ENCODE results near the gene CERK.

CERK gene

GRCh38 chr22:46766611-46767010 is 28.6 kb upstream of the CERK start:
- no peak for DNase-seq (ENCODE audit: low read depth in 3 of 3, low spot score in 1 of 3)

DNA sequence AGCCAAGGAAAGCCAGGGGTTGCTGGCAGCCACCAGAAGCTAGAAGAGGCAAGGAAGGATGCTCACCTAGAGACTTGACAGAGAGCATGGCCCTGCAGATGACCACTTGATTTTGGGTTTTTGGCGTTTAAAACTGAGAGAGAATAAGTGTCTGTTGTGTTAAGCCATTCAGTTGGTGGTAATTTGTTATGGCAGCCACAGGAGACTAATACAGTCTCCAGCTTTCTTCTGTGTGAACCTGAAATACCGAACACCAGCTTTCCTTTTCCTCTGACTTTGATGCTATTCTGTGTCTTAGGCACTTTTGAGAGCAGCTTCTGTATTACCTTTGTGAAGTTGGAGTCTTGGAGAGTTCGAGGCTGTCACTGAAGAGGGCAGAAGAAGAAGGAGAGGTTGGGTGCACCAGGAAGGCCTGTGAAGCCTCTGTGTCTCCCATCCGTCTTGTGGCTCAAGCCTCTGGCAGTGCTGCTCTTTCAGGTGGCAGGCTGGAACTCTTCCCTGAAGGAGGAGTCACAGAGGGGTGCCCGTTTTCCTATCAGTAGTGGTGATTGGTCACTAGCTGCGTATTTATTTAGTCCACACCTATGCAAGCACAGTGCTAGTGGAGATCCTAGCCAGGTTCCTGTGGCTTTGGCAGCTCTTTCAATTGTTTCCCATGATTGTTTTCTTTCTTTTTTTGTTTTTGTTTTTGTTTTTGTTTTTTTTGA is 26.9 kb upstream of the CERK start:
- DNase-seq (ENCODE audit: low read depth in 3 of 3, low spot score in 1 of 3): no peak

- DNase-seq (ENCODE audit: low read depth in 3 of 3, low spot score in 1 of 3): no peak
Observed at GRCh38 chr22:46764140-46764680, 26.2 kb upstream of the CERK start.

DNA sequence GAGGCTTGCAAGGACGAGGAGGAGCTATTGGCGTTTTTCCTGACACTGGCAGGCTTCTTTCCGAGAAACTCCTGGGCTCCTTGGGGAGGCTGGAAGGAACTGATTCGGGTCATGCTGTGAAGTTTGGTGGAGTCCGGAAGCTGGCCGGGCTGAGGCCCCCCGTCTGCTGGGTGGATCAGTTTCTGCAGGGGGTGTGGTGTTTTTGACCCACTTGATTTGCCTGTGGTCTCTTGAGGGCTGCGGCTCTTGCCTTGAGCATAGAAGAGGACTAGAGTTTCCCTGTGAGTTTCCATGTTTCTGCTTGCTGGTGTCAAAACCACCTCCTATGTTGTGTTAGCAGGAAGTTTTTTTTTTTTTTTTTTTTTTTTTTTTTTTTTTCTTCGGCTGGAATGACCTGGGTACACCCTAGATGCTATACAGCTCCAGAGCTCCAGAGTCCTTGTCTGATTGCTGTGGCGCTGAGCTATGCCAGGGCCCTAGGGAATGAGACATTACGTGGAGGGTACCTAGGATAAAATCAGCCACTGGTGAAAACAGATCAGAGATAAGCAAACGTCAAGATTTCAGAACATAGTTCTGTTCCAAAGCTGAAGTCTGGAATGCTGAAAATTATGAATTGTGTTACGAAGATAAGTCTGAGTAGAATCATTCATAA is 25.1 kb upstream of the CERK start:
- no peak for DNase-seq (ENCODE audit: low read depth in 3 of 3, low spot score in 1 of 3)

GRCh38 chr22:46762238-46763050 is 24.4 kb upstream of the CERK start, which contains the start of gene TBC1D22A:
TSS of gene TBC1D22A (plus strand) at chr22:46762650. CDS start at chr22:46762787, 137 bp downstream.
- peak; percentile 79 to 94 (median 87) for DNase-seq (ENCODE audit: low read depth in 3 of 3, low spot score in 1 of 3)

DNA sequence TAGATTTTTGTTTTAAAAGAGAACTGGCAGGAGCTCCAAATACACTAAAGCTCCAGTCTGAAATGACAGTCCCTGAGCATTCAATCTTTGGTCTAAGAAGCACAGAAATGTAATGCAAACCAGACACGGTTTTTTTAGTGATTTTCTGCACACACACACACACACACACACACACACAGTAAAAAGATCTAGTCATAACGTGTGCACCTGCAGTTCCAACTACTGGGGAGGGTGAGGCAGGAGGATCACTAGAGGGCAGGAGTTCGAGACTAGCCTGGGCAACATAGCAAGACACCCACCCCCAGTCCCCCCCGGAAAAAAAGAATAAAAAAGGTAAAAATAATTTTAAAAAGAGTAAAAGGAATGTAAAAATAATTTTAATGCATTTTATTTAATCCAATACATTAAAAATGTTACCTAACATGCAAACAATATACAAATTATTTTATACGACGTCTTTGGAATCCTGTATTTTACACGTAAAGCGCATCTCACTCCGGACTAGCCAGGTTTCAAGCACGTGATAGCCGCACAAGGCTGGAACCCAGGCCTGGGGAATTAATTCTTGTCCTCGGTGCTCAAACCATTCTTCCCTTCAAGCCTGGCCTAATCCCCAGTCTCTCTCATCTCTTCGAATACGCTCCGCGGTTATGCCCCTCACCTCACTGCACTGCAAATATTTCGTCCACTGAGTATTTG is 23.6 kb upstream of the CERK start:
- no peak for DNase-seq (ENCODE audit: low read depth in 3 of 3, low spot score in 1 of 3)

DNA sequence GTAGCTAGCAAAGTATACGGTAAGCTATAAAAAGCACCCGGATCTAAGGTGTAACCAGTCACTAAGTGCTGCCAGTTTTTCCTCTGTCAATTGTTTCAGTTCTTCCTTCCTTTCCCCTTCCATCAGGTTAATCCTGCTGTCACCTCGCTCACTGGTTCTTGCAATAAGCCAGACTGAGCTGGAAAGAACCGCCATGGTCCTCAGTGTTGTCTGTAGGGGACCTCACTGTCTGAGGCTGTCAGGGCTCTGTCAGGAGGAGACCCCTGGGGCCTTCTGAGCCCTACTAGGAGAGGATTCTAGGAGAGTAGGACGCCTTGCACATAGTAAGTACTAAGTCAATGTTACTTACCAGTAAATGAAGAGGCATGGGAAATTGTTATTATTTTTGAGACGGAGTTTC is 23.0 kb upstream of the CERK start:
- no peak for DNase-seq (ENCODE audit: low read depth in 3 of 3, low spot score in 1 of 3)

GRCh38 chr22:46758867-46759290 is 20.8 kb upstream of the CERK start:
- DNase-seq (ENCODE audit: low read depth in 3 of 3, low spot score in 1 of 3): no peak

DNA sequence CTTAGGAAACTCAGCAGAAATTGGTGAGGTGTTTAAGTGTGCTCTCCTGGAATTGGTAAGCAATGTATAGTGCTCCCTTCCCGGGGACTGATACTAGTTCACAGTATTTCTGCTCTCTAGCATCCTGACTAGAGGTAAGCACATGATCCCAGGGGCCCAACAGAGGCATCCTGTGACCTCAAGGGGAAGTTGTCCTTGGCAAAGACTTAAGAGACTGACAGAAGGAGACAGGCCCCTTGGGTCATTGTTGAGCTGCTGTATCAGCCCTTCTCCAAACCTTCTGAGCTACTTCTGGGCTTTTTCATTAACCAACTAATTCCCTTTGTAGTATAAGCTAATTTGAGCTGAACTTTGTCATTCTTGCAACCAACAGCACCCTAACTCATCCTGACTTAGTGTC is 20.1 kb upstream of the CERK start:
- DNase-seq (ENCODE audit: low read depth in 3 of 3, low spot score in 1 of 3): no peak

- DNase-seq (ENCODE audit: low read depth in 3 of 3, low spot score in 1 of 3): no peak
Observed at GRCh38 chr22:46757104-46757503, 19.1 kb upstream of the CERK start.

DNA sequence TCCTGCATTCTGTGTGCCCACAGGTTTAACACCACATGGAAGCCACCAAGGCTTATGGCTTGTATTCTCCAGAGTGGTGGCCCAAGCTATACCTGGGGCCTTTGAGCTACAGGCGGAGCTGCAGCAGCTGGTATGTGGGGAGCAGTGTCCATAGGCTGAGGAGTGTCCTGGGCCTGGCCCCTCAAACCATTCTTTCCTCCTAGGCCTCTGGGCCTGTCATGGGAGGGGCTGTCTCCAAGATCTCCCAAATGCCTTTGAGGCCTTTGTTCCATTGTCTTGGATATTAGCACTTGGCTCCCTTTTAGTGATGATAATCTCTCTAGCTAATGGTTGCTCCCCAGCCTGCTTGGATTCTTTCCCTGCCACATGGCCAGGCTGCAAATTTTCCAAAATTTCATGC is 18.0 kb upstream of the CERK start:
- DNase-seq (ENCODE audit: low read depth in 3 of 3, low spot score in 1 of 3): no peak

DNA sequence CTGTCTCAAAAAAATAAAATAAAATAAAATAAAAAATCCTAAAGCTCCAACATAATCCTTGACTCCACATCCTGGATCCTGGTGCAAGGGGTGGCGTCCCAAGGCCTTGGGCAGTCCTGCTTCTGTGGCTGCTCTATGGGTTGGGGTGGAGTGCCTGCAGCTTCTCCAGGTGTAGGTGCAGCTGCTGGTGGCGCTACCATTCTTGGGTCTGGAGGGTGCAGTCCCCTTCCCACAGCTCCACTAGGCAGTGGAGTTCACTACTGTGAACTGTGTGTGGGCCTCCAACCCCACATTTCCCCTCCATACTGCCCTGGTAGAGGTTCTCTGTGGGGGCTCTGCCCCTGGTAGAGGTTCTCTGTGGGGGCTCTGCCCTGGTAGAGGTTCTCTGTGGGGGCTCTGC is 17.5 kb upstream of the CERK start:
- DNase-seq (ENCODE audit: low read depth in 3 of 3, low spot score in 1 of 3): no peak

DNA sequence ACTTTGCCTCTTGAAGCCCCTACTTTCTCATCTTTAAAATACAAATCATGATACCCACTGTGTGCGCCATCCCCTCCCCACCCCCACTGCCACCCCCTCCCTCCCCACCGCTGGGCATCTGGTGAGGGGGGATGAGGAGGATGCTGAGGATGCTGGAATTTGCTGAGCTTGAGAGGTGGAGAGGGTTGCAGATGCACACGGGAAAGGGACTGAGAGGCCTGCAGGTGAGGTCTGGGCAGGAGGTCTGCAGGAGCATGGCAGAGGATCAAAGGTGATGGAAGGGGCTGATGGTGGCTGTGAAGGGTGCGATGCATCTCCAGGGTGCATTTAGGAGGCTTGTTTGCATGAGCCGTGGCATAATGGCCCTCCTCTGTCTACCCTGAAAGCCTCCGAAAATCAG is 16.8 kb upstream of the CERK start:
- DNase-seq (ENCODE audit: low read depth in 3 of 3, low spot score in 1 of 3): no peak

DNA sequence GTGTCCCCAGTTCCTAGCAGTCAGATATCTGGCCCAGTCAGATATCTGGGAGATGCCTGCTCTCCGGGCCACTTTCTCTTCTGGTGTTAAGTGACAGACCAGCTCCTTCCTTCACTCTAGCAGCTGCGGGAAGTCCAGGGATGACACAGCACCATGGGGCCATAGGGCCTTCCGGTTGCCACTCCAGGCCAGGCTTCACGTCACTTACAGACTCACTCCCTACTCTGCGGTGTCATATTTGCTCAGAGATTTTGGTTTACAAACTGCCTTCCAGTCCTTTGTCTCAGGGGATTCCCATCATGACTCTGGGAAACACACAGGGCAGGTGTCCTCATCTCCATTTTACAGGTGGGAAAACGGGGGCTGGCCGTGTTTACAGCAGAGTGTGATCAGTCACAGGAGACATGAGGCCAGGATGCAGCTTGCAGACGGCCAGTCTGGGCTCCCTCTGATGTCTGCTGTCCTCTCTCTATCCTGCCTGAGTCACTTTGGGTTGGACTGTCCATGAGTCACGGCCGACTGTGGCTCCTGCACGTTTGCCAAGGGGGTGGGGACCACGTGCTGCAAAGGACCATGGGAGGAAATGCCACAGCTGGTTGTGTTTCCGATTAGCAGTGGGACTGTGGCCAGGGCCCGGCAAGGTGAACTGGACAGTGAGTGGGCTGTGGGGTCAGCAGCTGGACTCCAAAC is 16.2 kb upstream of the CERK start:
- DNase-seq (ENCODE audit: low read depth in 3 of 3, low spot score in 1 of 3): no peak

GRCh38 chr22:46753761-46754109 is 15.7 kb upstream of the CERK start:
- no peak for DNase-seq (ENCODE audit: low read depth in 3 of 3, low spot score in 1 of 3)

DNA sequence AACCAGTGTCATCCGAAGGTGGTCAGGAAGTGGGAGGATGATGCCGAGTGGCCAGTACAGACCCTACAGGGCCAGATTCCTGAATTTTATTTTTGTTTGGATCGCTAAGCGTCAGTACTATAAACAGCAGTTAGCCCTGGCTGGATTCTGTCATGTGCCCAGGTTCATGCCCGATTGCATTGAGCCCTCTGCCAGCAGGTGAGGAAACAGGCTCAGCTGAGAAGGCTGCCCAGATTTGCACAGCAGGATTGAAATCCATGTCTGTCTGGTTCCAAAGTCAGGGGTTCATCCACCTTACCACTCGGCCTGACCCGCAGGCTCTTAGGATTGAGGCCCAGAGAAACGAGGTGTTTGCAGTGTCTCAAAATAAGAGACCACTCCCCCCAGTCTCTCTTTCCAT is 15.3 kb upstream of the CERK start:
- no peak for DNase-seq (ENCODE audit: low read depth in 3 of 3, low spot score in 1 of 3)

GRCh38 chr22:46752988-46753310 is 14.9 kb upstream of the CERK start:
- no peak for DNase-seq (ENCODE audit: low read depth in 3 of 3, low spot score in 1 of 3)

DNA sequence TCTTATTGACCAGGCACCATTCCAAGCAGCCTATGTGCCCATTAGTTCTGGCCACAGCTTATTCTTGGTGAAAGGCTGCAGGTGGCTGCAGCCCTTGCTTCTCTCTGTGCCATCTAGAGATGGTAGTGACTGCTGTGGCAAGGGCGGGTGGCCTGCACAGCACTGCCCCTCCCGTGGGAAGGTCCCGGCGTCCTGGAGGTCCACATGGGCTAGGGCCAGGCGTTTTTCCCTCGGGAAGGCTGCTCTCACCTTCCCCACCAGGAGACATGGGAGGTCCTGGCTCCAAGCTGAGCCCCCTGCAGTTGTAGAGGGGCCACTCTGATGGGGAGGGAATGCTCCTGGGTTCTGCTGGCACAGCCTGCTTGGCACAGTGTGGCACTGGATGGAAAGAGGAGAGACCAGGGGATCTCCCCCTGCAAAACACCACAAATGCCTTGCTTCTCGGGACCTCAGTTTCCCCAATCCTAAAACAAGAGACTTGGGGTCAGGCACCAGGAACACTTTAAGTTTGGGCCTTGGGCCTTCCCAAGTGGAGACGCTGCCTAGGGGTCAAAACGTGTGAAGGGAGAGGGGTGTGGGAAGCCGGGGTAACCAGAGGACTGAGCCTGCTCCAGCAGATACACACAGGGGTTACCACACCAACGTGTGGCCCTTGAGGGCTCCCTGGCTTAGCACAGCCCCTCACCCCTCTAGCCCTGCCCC is 14.4 kb upstream of the CERK start:
- no peak for DNase-seq (ENCODE audit: low read depth in 3 of 3, low spot score in 1 of 3)

DNA sequence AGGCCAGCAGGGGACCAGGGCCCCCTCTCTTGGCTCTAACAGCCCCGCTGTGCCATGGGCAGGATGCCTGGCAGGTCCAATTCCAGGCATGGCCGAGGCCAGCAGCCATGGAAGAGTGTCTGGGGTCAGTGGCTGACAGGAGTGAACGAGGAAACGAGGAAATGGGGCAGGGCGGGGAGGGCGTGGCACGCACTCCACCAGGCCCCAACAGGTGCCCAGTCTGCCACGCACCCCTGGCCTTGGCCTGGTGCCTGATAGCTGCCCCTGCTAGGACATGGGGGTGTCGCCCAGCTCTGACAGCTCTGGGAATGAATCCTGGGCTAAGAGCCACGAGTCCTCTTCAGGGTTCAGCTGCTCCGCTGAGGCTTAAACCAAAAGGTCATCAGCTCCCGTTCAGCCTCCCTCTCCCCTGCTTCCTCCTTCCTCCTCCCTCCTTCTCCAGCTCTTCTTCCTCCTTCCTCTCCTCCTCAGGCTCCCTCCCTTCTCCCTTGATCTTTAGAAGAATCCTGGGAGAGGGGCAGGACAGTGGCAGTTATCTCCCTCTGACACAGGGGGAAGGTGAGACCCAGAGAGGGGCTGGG is 12.9 kb upstream of the CERK start:
- DNase-seq (ENCODE audit: low read depth in 3 of 3, low spot score in 1 of 3): no peak

GRCh38 chr22:46750530-46750800 is 12.4 kb upstream of the CERK start:
- DNase-seq (ENCODE audit: low read depth in 3 of 3, low spot score in 1 of 3): no peak
